H1 (cell line): Measurements from ENCODE around the gene GAS2. TPM values are rescaled to one million over a fixed set of nuclear protein-coding genes. Genes with fewer than 3 reads are reported as not detected.

ENCODE experiments used
- CTCF ChIA-PET: fragments of 300-600 bp; sonication (Branson Sonifier 250); formaldehyde crosslinking; loops from one replicate; lab custom pipeline; 2021; ENCODE audit not compliant: partially characterized antibody; lab: Charles Lee
- POLR2A ChIA-PET: fragments of 300-600 bp; sonication (Branson Sonifier 250); formaldehyde crosslinking; loops from one replicate; lab custom pipeline; 2021; ENCODE audit warnings: inconsistent platforms; ENCODE audit not compliant: partially characterized antibody; lab: Charles Lee
- DNase-seq, 2 experiments: peaks; one replicate each; pipeline versions ENCODE4 v3.0.0 to v3.0.0-alpha.2; 2010 to 2022; ENCODE audit warnings: low spot score in 2 of 2, low read depth in 1 of 2, mixed read lengths in 1 of 2
- FAIRE-seq: peaks from 2 replicates; lab custom pipeline; 2011; peaks lifted over from hg19 to GRCh38; lab: Jason Lieb, UNC
- H2AFZ ChIP-seq: 2 replicates; pipeline ENCODE4 v1.8.1; 2012; ENCODE audit warnings: low read length, inconsistent platforms
- H2AK5ac ChIP-seq: 2 replicates; pipeline ENCODE4 v1.6.1; 2013; ENCODE audit warnings: low read depth, low read length
- H2BK120ac ChIP-seq: replicated peaks from 2 replicates; pipeline ENCODE3; 2013; ENCODE audit warnings: low read depth, low read length, inconsistent platforms
- H2BK12ac ChIP-seq: 2 replicates; pipeline ENCODE4 v1.6.1; 2013; ENCODE audit warnings: low read depth, low read length
- H2BK15ac ChIP-seq: 2 replicates; pipeline ENCODE4 v1.6.1; 2013; ENCODE audit warnings: low read length
- H2BK20ac ChIP-seq: 2 replicates; pipeline ENCODE4 v1.6.1; 2013; ENCODE audit warnings: low read length
- H2BK5ac ChIP-seq: 2 replicates; pipeline ENCODE4 v1.6.1; 2013; ENCODE audit warnings: low read depth, low read length
- H3K14ac ChIP-seq: 2 replicates; pipeline ENCODE4 v1.6.1; 2013; ENCODE audit warnings: inconsistent platforms; ENCODE audit not compliant: insufficient read length
- H3K18ac ChIP-seq: 2 replicates; pipeline ENCODE4 v1.6.1; 2013; ENCODE audit warnings: low read length; ENCODE audit errors: extremely low read depth
- H3K23ac ChIP-seq: 2 replicates; pipeline ENCODE4 v1.6.1; 2013; ENCODE audit warnings: inconsistent platforms; ENCODE audit not compliant: insufficient read length
- H3K23me2 ChIP-seq: 2 replicates; pipeline ENCODE4 v1.6.1; 2013; ENCODE audit warnings: low read depth, low read length
- H3K27ac ChIP-seq: 2 replicates; pipeline ENCODE4 v1.6.1; 2011; ENCODE audit warnings: low read depth, low read length, inconsistent platforms
- H3K27me3 ChIP-seq, 4 experiments: replicated peaks in 1 of 4; 1 replicate in 1 of 4; 2 replicates in 3 of 4; pipeline versions ENCODE4 v1.6.1 to v1.8.1; 2011 to 2013; ENCODE audit warnings: low read length in 3 of 4, mild to moderate bottlenecking in 3 of 4, inconsistent platforms in 2 of 4, mixed read lengths in 2 of 4, moderate library complexity in 1 of 4; ENCODE audit not compliant: control insufficient read depth in 3 of 4, insufficient read depth in 3 of 4; ENCODE audit errors: extremely low read depth in 1 of 4
- H3K36me3 ChIP-seq, 4 experiments: 2 replicates each; pipeline versions ENCODE4 v1.6.1 to v1.8.1; 2011 to 2013; ENCODE audit warnings: mild to moderate bottlenecking in 4 of 4, low read length in 3 of 4, moderate library complexity in 2 of 4, control low read depth in 1 of 4, inconsistent platforms in 1 of 4; ENCODE audit not compliant: insufficient read depth in 4 of 4, control insufficient read depth in 2 of 4
- H3K4ac ChIP-seq: replicated peaks from 2 replicates; pipeline ENCODE3; 2013; ENCODE audit warnings: low read length, low read depth, mixed read lengths, inconsistent platforms; ENCODE audit not compliant: insufficient read length
- H3K4me1 ChIP-seq, 4 experiments: replicated peaks in 1 of 4; 1 replicate in 1 of 4; 2 replicates in 3 of 4; pipeline versions ENCODE4 v1.6.1 to v1.8.1; 2011 to 2013; ENCODE audit warnings: low read length in 3 of 4, inconsistent platforms in 2 of 4, mixed read lengths in 1 of 4; ENCODE audit not compliant: insufficient read depth in 4 of 4, control insufficient read depth in 3 of 4
- H3K4me2 ChIP-seq, 2 experiments: 2 replicates each; pipeline versions ENCODE4 v1.6.1 to v1.8.1; 2011 to 2013; ENCODE audit warnings: low read depth in 2 of 2, low read length in 2 of 2, control low read depth in 1 of 2, inconsistent platforms in 1 of 2, mild to moderate bottlenecking in 1 of 2; ENCODE audit not compliant: insufficient read depth in 1 of 2
- H3K4me3 ChIP-seq, 4 experiments: fragments of 200-600, 300-600 bp in 1 of 4; sonication (generic), shearing (Covaris generic), sonication (Bioruptor Twin) in 1 of 4; 2 replicates each; pipeline versions ENCODE4 v1.5.1 to v1.8.1; 2011 to 2016; ENCODE audit warnings: low read length in 4 of 4, low read depth in 3 of 4, control low read depth in 2 of 4, inconsistent platforms in 2 of 4, mild to moderate bottlenecking in 2 of 4, mixed read lengths in 1 of 4, moderate library complexity in 1 of 4; ENCODE audit not compliant: insufficient read depth in 2 of 4; ENCODE audit errors: extremely low read depth in 1 of 4
- H3K56ac ChIP-seq: replicated peaks from 2 replicates; pipeline ENCODE3; 2013; ENCODE audit warnings: low read depth, mild to moderate bottlenecking, mixed read lengths, low read length, inconsistent platforms; ENCODE audit not compliant: insufficient read length
- H3K79me1 ChIP-seq: 2 replicates; pipeline ENCODE4 v1.6.1; 2013; ENCODE audit warnings: low read depth, low read length, control low read depth
- H3K79me2 ChIP-seq, 2 experiments: 2 replicates each; pipeline versions ENCODE4 v1.6.1 to v1.8.1; 2012 to 2013; ENCODE audit warnings: low read length in 2 of 2, mild to moderate bottlenecking in 2 of 2, inconsistent platforms in 1 of 2; ENCODE audit not compliant: insufficient read depth in 2 of 2, control insufficient read depth in 1 of 2
- H3K9ac ChIP-seq, 4 experiments: replicated peaks in 1 of 4; 1 replicate in 1 of 4; 2 replicates in 3 of 4; pipeline versions ENCODE4 v1.6.1 to v1.8.1; 2011 to 2013; ENCODE audit warnings: low read depth in 3 of 4, low read length in 3 of 4, control low read depth in 2 of 4, mild to moderate bottlenecking in 2 of 4, moderate library complexity in 2 of 4, inconsistent platforms in 1 of 4; ENCODE audit errors: extremely low read depth in 1 of 4
- H3K9me3 ChIP-seq, 2 experiments: 2 replicates each; pipeline versions ENCODE4 v1.6.1 to v1.8.1; 2012 to 2013; ENCODE audit warnings: mild to moderate bottlenecking in 2 of 2, moderate library complexity in 2 of 2, control low read depth in 1 of 2, inconsistent platforms in 1 of 2, low read depth in 1 of 2, low read length in 1 of 2, mixed read lengths in 1 of 2; ENCODE audit not compliant: insufficient read depth in 2 of 2
- H4K20me1 ChIP-seq, 2 experiments: replicated peaks in 1 of 2; 2 replicates each; pipeline versions ENCODE3 to v1.8.1; 2011 to 2013; ENCODE audit warnings: inconsistent platforms in 2 of 2, low read length in 2 of 2, mild to moderate bottlenecking in 1 of 2; ENCODE audit not compliant: insufficient read depth in 2 of 2, control insufficient read depth in 1 of 2
- H4K5ac ChIP-seq: 2 replicates; pipeline ENCODE4 v1.6.1; 2013; ENCODE audit warnings: low read length, low read depth, mixed read lengths, inconsistent platforms; ENCODE audit not compliant: insufficient read length
- H4K8ac ChIP-seq: 2 replicates; pipeline ENCODE4 v1.8.0; 2013; ENCODE audit warnings: mild to moderate bottlenecking, moderate library complexity, low read length, inconsistent platforms; ENCODE audit not compliant: insufficient read depth; ENCODE audit errors: extremely low read depth
- H4K91ac ChIP-seq: replicated peaks from 2 replicates; pipeline ENCODE3; 2013; ENCODE audit warnings: low read length, mixed read lengths, inconsistent platforms; ENCODE audit not compliant: insufficient read length
- BCL11A ChIP-seq, 2 experiments: IDR thresholded peaks; one replicate each; pipeline ENCODE4 v1.6.1; 2011; ENCODE audit warnings: low read depth in 2 of 2, low read length in 2 of 2, mild to moderate bottlenecking in 2 of 2
- CHD1 ChIP-seq: IDR thresholded peaks from 2 replicates; pipeline ENCODE4 v1.6.1; 2012; ENCODE audit warnings: low read depth, low read length, improper control_type of control experiment
- CTBP2 ChIP-seq: IDR thresholded peaks from 2 replicates; pipeline ENCODE4 v1.7.0; 2011; ENCODE audit warnings: borderline replicate concordance, mild to moderate bottlenecking, moderate library complexity, mixed read lengths, low read length; ENCODE audit not compliant: insufficient read depth, insufficient read length
- EGR1 ChIP-seq: IDR thresholded peaks from 2 replicates; pipeline ENCODE4 v1.6.1; 2011; ENCODE audit warnings: low read depth, low read length, borderline replicate concordance
- EZH2 ChIP-seq: fragments of 200-600 bp; sonication (generic); IDR thresholded peaks from 2 replicates; pipeline ENCODE4 v1.7.1; 2012; ENCODE audit warnings: low read depth, mild to moderate bottlenecking, moderate library complexity, low read length, inconsistent platforms; ENCODE audit not compliant: severe bottlenecking
- FOSL1 ChIP-seq: IDR thresholded peaks from 2 replicates; pipeline ENCODE4 v1.6.1; 2011; ENCODE audit warnings: mild to moderate bottlenecking, low read depth, low read length, moderate library complexity; ENCODE audit not compliant: insufficient read depth
- GTF2F1 ChIP-seq: IDR thresholded peaks from 2 replicates; pipeline ENCODE4 v1.6.1; 2012; ENCODE audit warnings: low read depth, low read length, improper control_type of control experiment, borderline replicate concordance
- JUND ChIP-seq: IDR thresholded peaks from 2 replicates; pipeline ENCODE4 v1.6.1; 2011; ENCODE audit warnings: mild to moderate bottlenecking, improper control_type of control experiment, low read length
- KDM5A ChIP-seq: fragments of 200-600 bp; IDR thresholded peaks from 2 replicates; pipeline ENCODE4 v1.7.1; 2012; ENCODE audit warnings: mild to moderate bottlenecking, low read length, inconsistent platforms, mixed read lengths
- RFX5 ChIP-seq: IDR thresholded peaks from 2 replicates; pipeline ENCODE4 v1.6.1; 2011; ENCODE audit warnings: low read depth, low read length, improper control_type of control experiment, borderline replicate concordance
- SP1 ChIP-seq: IDR thresholded peaks from 2 replicates; pipeline ENCODE4 v1.6.1; 2011; ENCODE audit warnings: low read depth, low read length
- ZNF274 ChIP-seq: IDR thresholded peaks from 2 replicates; pipeline ENCODE4 v1.7.0; 2012; ENCODE audit warnings: low read length, borderline replicate concordance; ENCODE audit errors: extremely low read depth
- WGBS, 2 experiments: shearing (Covaris generic) in 1 of 2; methylation state at CpG; one replicate each; pipeline versions ENCODE4 v1.1.6 to v1.1.7; 2013 to 2015; ENCODE audit warnings: low lambda C conversion rate in 2 of 2, mixed read lengths in 2 of 2, inconsistent platforms in 1 of 2, low coverage in 1 of 2, missing lambda C conversion rate in 1 of 2; ENCODE audit not compliant: insufficient replicate concordance in 2 of 2, insufficient coverage in 1 of 2, insufficient read length in 1 of 2; ENCODE audit errors: extremely low coverage in 1 of 2, missing lambda C conversion rate in 1 of 2; 5-methylcytosine and 5-hydroxymethylcytosine counted together
- polyA plus RNA-seq, 7 experiments: library from polyadenylated mRNA; depleted of rRNA in 3 of 7; stranded (reverse) in 5 of 7; unstranded in 2 of 7; fragments of >200 nt in 5 of 7; fragments of 200-250 nt in 2 of 7; gene quantifications; 1 replicate in 5 of 7; 2 replicates in 1 of 7; 4 replicates in 1 of 7; pipeline versions ENCODE4 v1.2.1 to v1.2.3, GENCODE V29; 2011 to 2013; ENCODE audit warnings: missing spikeins in 2 of 7, mixed read lengths in 2 of 7
- total RNA-seq: library from RNA; stranded (reverse); fragmentation: NEBNext Ultra II Directional; extraction: Animal tissue kit (Norgen Biotek cat#: 25700); gene quantifications from 2 replicates; pipeline ENCODE4 v1.2.1, GENCODE V29; 2021

GAS2 gene
- total and polyA plus RNA-seq, 2 of the 8 experiments (the other 6 are each of a cell fraction or from before 2014, with no cell fraction given) = 0.70 to 1.7 TPM

DNA sequence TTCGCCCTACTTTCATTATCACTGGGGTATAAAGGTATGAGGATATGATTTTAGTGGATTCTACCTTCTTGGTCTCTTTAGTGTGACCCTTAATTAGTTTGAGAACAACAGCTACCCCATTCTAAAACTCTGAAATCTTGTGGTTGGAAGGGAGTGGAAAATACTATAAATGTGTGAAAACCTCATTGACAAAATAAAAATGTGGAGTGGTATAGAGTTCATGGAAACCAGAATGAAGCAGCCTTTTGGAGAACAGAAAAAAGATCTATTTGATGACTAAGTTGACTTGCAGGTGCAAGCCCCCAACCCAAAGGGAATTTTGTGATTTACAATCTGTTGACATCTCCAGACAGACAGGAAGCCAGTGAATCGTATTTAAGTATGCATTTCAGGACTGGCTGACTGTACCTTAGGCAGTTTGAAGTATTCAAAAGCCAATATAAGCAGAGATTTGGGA is 75.8 kb downstream of the GAS2 start:
- Histone ChIP-seq H3K36me3 (no peaks in the 10 kb centered on the region), H4K8ac (no peak overlapping the region), H3K4me1 (no peaks in the 10 kb centered on the region), H2AK5ac (no peak overlapping the region), H3K4ac (no peak overlapping the region), H3K79me1 (no peaks in the 10 kb centered on the region), H3K4me2 (no peak overlapping the region), H3K56ac (no peak overlapping the region), H2BK20ac (no peak overlapping the region), H2BK15ac (no peak overlapping the region), H4K5ac (no peak overlapping the region)
- WGBS, 2 experiments = 95% methylated on average over 2 of the region's 2 CpGs; no CpG with 5 or more reads in 1 of the 2 experiments
- POLR2A ChIA-PET = no interaction called here
- no peak for FAIRE-seq
- no peak for TF ChIP-seq EGR1
- TF ChIP-seq GTF2F1 = no peak
- TF ChIP-seq SP1 = no peak
- no peak for TF ChIP-seq KDM5A
- TF ChIP-seq EZH2 = no peak
- no peak for TF ChIP-seq RFX5
- TF ChIP-seq CTBP2 = no peak
- TF ChIP-seq JUND = no peak
- no peak for TF ChIP-seq CHD1
- TF ChIP-seq ZNF274 = no peak
- TF ChIP-seq FOSL1 = no peak
- TF ChIP-seq BCL11A (IDR thresholded peaks at IDR 0.05; ENCODE audit: low read depth in 2 of 2, low read length in 2 of 2) = no peak
- TF ChIP-seq, all 59 proteins: peak for 0
- H2BK5ac ChIP-seq = no peak overlapping the region
- no peak overlapping the region for H4K91ac ChIP-seq
- no peak overlapping the region for H3K9ac ChIP-seq
- H3K27me3 ChIP-seq = no peaks in the 10 kb centered on the region
- H3K9me3 ChIP-seq = no peaks in the 10 kb centered on the region
- H3K14ac ChIP-seq = no peak overlapping the region
- no peak for DNase-seq
- H3K4me3 ChIP-seq = no peak overlapping the region
- CTCF ChIA-PET = no interaction called here
- no peak overlapping the region for H2BK12ac ChIP-seq
- H2AFZ ChIP-seq = no peak overlapping the region
- H3K23ac ChIP-seq = no peak overlapping the region
- no peaks in the 10 kb centered on the region for H4K20me1 ChIP-seq
- H3K27ac ChIP-seq = no peak overlapping the region
- H3K23me2 ChIP-seq = no peaks in the 10 kb centered on the region
- no peak overlapping the region for H2BK120ac ChIP-seq
- no peaks in the 10 kb centered on the region for H3K79me2 ChIP-seq
- H3K18ac ChIP-seq = no peak overlapping the region
